ENCODE measurements around the gene CDC42BPG.
"Not testable (repeated sequence)": the region's sequence is repeated elsewhere in the genome, so short reads cannot be mapped to it uniquely, and the experiment has no call there.

CDC42BPG gene

GRCh38 chr11:64834723-64835615 is 9.5 kb downstream of the CDC42BPG start:
- no peak for DNase-seq (ENCODE audit: low read depth in 1 of 2, low spot score in 1 of 2)

GRCh38 chr11:64834031-64834722 is 10.3 kb downstream of the CDC42BPG start:
- no peak for DNase-seq (ENCODE audit: low read depth in 1 of 2, low spot score in 1 of 2)

- no peak for DNase-seq (ENCODE audit: low read depth in 1 of 2, low spot score in 1 of 2)
Measured at GRCh38 chr11:64833509-64833908, 10.9 kb downstream of the CDC42BPG start.

- no peak for DNase-seq (ENCODE audit: low read depth in 1 of 2, low spot score in 1 of 2)
Measured at GRCh38 chr11:64833198-64833502, 11.3 kb downstream of the CDC42BPG start.

DNA sequence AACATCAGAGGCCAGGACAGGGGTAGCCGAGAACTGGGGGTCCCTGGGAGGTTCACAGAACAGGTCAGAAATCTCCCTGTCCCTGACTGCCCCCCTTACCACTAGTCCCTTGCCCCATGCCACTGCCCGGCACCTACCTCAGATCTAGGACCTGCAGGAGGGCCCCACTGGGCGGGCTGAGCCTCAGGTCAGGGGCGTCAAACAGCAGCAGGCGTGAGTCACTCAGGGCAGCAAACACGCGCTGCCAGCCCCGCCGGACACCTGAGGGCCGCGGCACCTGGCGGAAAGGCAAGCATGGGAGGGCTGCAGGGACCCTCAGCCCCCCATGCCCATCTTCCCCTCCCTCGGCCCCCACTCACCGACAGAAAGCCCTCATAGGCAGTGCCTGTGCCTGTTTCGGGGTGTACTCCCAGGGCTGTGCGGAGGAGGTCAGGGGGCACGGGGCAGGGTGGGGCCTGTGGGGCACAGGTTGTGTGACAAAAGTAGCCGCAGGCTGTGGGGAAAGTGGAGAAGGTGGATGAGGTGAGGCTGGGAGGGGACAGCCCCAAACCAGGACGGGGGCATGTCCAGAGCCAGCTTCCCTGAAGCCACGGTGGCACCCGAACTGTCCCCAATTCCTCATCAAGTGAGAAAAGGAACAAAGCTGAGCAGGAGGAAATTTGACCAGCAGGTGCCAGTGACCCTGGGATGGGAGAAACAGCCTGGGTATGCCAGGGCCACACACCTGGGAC is 11.8 kb downstream of the CDC42BPG start:
- no peak for DNase-seq (ENCODE audit: low read depth in 1 of 2, low spot score in 1 of 2)

DNA sequence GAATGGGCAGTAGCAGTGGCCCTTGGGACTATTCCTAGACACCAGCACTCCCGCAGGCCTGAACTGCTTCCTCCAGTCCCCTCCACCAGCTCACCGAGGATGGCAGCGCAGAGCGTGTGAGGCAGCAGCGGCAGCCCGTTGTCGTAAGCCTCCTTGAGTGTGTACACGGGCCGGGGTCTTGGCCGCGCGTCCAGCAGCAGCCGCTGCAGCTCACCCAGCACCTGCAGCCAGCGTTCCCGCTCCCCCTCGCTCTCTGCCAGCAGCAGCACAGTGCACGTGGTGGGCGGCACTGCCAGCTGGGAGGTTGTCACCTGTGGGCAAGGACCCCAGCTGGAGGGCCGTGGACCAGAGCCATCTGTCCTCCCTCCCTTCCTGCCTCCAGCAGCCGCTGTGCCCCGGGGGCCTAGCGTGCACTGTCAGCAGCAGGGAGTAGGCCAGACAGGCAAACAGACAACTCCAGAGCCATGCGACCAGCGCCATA is 13.0 kb downstream of the CDC42BPG start:
- DNase-seq (ENCODE audit: low read depth in 1 of 2, low spot score in 1 of 2): no peak

- no peak for DNase-seq (ENCODE audit: low read depth in 1 of 2, low spot score in 1 of 2)
Measured at GRCh38 chr11:64829536-64830251, 14.8 kb downstream of the CDC42BPG start.

- DNase-seq (ENCODE audit: low read depth in 1 of 2, low spot score in 1 of 2): no peak
Measured at GRCh38 chr11:64827451-64827839, 17.0 kb downstream of the CDC42BPG start.

DNA sequence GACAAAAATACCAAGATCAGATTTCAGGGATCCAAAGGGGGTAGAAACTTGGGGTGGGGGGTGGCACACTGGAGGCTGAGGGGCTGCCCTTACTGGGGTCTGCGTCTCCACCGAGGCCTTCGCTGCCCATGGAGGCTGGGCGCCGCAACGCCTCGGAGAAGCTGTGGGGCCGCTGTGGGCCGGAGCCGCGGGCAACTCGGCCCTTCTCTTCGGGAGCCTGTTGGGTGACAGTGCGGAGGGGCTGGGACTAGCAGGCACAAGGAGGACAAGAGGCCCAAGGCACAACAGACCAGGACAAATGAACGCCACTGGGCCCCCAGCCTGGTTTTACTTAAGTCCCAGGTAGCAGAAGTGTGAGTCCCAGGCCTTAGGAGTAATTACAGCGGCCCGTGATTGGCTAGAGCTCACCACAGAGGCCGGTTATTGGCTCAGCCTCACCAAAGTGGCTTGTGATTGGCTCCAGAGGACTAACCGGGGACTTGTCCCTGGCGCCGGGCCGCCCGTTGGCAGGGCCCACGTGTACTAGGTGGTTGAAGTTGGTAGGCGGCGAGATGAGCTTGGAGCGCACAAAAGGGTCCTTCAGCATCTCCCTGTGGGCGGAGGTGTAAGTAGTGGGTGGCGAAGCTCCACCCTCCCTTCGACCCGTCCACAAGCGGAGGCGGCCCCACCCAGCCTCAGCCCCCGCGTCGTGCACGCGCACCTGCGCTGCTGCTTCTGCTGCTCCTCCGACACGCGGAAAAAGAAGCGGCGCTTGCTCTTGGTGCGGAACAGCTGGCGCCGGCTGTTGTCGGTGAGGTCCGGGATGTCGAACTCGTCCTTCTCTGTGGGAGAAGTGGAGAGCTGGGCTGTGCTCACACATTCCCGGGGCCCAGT is 17.6 kb downstream of the CDC42BPG start:
- no peak for DNase-seq (ENCODE audit: low read depth in 1 of 2, low spot score in 1 of 2)

GRCh38 chr11:64826062-64826461 is 18.4 kb downstream of the CDC42BPG start:
- no peak for DNase-seq (ENCODE audit: low read depth in 1 of 2, low spot score in 1 of 2)

DNA sequence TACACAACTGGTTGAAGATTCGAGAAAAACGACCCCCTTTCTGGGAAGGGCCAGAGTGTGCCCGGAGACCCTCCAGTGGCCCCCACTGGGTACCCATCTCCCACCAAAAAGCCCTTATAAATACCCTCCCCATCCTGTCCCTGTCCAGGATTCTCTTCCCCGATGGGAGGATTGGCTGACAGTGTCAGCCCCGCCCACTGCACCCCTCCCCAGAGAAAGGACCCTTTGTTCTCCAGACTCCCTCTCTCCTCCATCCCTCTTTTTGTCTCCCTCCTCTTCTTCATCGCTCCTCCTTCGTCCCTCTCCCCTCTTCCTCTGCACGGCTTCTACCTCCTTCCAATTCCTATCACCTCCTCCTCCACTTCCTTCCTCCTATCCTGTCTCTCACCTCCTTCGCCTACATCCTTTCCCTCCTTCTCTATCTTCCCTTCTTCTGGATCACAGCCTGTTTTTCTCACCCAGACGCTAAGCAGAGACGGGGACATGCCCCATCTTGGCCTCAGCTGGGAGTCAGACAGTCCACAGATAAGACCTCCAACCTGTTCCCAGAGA is 20.8 kb downstream of the CDC42BPG start:
- no peak for DNase-seq (ENCODE audit: low read depth in 1 of 2, low spot score in 1 of 2)

GRCh38 chr11:64817476-64817875 is 27.0 kb downstream of the CDC42BPG start:
- no peak for DNase-seq (ENCODE audit: low read depth in 1 of 2, low spot score in 1 of 2)

GRCh38 chr11:64815433-64815832 is 29.0 kb downstream of the CDC42BPG start:
- DNase-seq (ENCODE audit: low read depth in 1 of 2, low spot score in 1 of 2): not testable (repeated sequence)

DNA sequence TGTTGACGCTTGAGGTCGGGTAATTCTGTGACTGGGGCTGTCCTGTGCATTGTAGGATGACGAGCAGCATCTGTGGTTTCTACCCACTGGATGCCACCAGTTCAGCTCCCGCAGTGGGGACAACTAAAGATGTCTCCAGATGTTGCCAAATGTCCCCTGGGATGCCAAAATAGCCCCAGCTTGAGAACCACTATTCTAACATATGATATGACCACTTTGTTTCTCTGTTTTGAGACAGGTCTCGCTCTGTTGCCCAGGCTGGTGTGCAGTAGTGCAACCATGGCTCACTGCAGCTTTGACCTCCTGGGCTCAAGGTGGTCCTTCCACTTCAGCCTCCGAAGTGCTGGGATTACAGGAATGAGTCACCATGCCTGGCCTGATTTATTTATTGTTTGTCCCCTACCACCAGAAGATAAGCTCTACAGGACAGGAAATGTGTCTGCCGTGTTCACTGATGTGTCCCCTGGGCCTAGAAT is 29.7 kb downstream of the CDC42BPG start:
- no peak for DNase-seq (ENCODE audit: low read depth in 1 of 2, low spot score in 1 of 2)

GRCh38 chr11:64813826-64814225 is 30.6 kb downstream of the CDC42BPG start:
- DNase-seq (ENCODE audit: low read depth in 1 of 2, low spot score in 1 of 2): no peak

- DNase-seq (ENCODE audit: low read depth in 1 of 2, low spot score in 1 of 2): no peak
Measured at GRCh38 chr11:64810891-64811272, 33.6 kb downstream of the CDC42BPG start.

DNA sequence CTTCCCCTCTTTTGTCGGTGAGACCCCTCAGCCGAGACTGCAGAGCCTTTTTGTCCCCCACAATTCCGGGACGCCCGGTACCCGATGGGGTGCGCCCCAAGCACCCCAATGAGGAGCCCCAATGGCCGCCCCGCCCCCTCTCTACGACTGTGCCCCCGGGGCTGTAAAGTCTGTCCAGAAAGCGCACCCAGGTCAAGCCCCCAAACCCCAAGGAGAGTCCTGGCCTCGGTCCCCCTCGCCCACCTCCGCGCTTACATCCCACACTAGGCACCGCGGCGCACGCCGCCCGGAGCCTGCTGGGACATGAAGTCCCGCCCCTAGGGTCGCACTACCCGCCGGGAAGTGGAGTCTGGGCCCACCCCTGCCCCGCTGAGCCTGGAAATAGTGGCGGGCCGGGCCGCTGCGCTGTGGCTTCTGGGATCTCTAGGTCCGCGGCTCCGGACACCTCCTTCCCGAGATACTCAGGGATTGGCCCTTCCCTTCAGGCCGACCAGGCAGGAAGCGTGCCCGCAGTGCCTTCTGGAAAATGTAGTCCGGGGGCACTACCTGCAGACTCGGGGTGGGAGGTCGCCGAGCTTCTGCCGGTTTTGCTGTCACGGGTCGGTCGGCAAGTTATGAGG is 34.1 kb downstream of the CDC42BPG start, which contains the start of gene MEN1:
MEN1 (minus strand) TSS at position 281 of the 620 bp plus-strand sequence. CDS start 442 bp downstream, outside the sequence.
- DNase-seq (ENCODE audit: low read depth in 1 of 2, low spot score in 1 of 2): peak; percentile 51 to 68

GRCh38 chr11:64809781-64810241 is 34.6 kb downstream of the CDC42BPG start:
- DNase-seq (ENCODE audit: low read depth in 1 of 2, low spot score in 1 of 2): no peak

- no peak for DNase-seq (ENCODE audit: low read depth in 1 of 2, low spot score in 1 of 2)
Measured at GRCh38 chr11:64805481-64805880, 39.0 kb downstream of the CDC42BPG start.
